HG02610 (cell line): ENCODE measurements around the gene RRP15.
"Not testable (repeated sequence)": the region's sequence is repeated elsewhere in the genome, so short reads cannot be mapped to it uniquely, and the experiment has no call there.

Experiments
- ATAC-seq: cut with Tn5 transposase; IDR thresholded peaks from one replicate; pipeline ENCODE4 v1.9.1; 2021; ENCODE audit warnings: mild to moderate bottlenecking, moderate library complexity; ENCODE audit not compliant: unreplicated experiment

RRP15 gene

GRCh38 chr1:218296162-218296561 is 11.1 kb downstream of the RRP15 start:
- ATAC-seq: no peak

GRCh38 chr1:218297461-218297860 is 12.4 kb downstream of the RRP15 start:
- no peak for ATAC-seq

- no peak for ATAC-seq
Measured at GRCh38 chr1:218297867-218298266, 12.8 kb downstream of the RRP15 start.

- no peak for ATAC-seq
Measured at GRCh38 chr1:218298398-218298797, 13.3 kb downstream of the RRP15 start.

GRCh38 chr1:218299416-218299815 is 14.3 kb downstream of the RRP15 start:
- ATAC-seq: no peak

- ATAC-seq: no peak
Measured at GRCh38 chr1:218301217-218301616, 16.1 kb downstream of the RRP15 start.

- ATAC-seq: no peak
Measured at GRCh38 chr1:218302155-218302554, 17.1 kb downstream of the RRP15 start.

- peak; percentile 77 for ATAC-seq
Measured at GRCh38 chr1:218303176-218303879, 18.2 kb downstream of the RRP15 start.

GRCh38 chr1:218304281-218305039 is 19.4 kb downstream of the RRP15 start:
- ATAC-seq: peak; percentile 68

GRCh38 chr1:218305472-218306064 is 20.5 kb downstream of the RRP15 start:
- no peak for ATAC-seq

GRCh38 chr1:218312509-218312908 is 27.4 kb downstream of the RRP15 start:
- no peak for ATAC-seq

GRCh38 chr1:218314316-218314715 is 29.2 kb downstream of the RRP15 start:
- ATAC-seq: no peak

GRCh38 chr1:218315638-218316037 is 30.5 kb downstream of the RRP15 start:
- no peak for ATAC-seq

- no peak for ATAC-seq
Measured at GRCh38 chr1:218317061-218317460, 32.0 kb downstream of the RRP15 start.

GRCh38 chr1:218320182-218320581 is 35.1 kb downstream of the RRP15 start:
- not testable (repeated sequence) for ATAC-seq

GRCh38 chr1:218322762-218323161 is 37.7 kb downstream of the RRP15 start:
- no peak for ATAC-seq

- no peak for ATAC-seq
Measured at GRCh38 chr1:218323568-218324225, 38.6 kb downstream of the RRP15 start.

GRCh38 chr1:218324226-218324580 is 39.1 kb downstream of the RRP15 start:
- ATAC-seq: no peak

GRCh38 chr1:218328769-218329168 is 43.7 kb downstream of the RRP15 start:
- ATAC-seq: no peak

GRCh38 chr1:218330043-218330623 is 45.0 kb downstream of the RRP15 start:
- no peak for ATAC-seq

GRCh38 chr1:218332416-218332815 is 47.3 kb downstream of the RRP15 start:
- ATAC-seq: no peak
